CD4-positive, alpha-beta memory T cell (primary cell): Measurements from ENCODE around the gene MKRN3. TPM values are rescaled to one million over a fixed set of nuclear protein-coding genes. Genes with fewer than 3 reads are reported as not detected.

Experiments
- CTCF ChIA-PET: fragments of 350-600 bp; sonication (Branson Sonifier 250); formaldehyde crosslinking; loops from one replicate; lab custom pipeline; 2021; ENCODE audit warnings: inconsistent platforms; ENCODE audit not compliant: partially characterized antibody; lab: Charles Lee
- POLR2A ChIA-PET: fragments of 350-600 bp; sonication (Branson Sonifier 250); formaldehyde crosslinking; loops from one replicate; lab custom pipeline; 2021; ENCODE audit not compliant: partially characterized antibody; lab: Charles Lee
- DNase-seq, 5 donors: peaks; one replicate each; pipeline versions ENCODE4 v3.0.0 to v3.0.0-alpha.2; 2020 to 2022; ENCODE audit warnings: mixed read lengths in 1 of 5
- H3K27ac ChIP-seq: one replicate; pipeline ENCODE4 v1.7.0; 2013; ENCODE audit warnings: low read depth, low read length
- H3K27me3 ChIP-seq: 2 replicates; pipeline ENCODE4 v1.7.0; 2013; ENCODE audit warnings: mild to moderate bottlenecking, low read length, moderate library complexity; ENCODE audit not compliant: insufficient read depth
- H3K36me3 ChIP-seq: 2 replicates; pipeline ENCODE4 v1.7.0; 2013; ENCODE audit warnings: mild to moderate bottlenecking, low read length, moderate library complexity; ENCODE audit not compliant: insufficient read depth
- H3K4me1 ChIP-seq: 2 replicates; pipeline ENCODE4 v1.7.0; 2013; ENCODE audit warnings: mild to moderate bottlenecking, low read length, moderate library complexity; ENCODE audit not compliant: insufficient read depth
- H3K4me3 ChIP-seq, 2 donors: one replicate each; pipeline ENCODE4 v1.7.0; 2013; ENCODE audit warnings: low read length in 2 of 2, mild to moderate bottlenecking in 1 of 2
- H3K9me3 ChIP-seq, 2 donors: one replicate each; pipeline ENCODE4 v1.7.0; 2013; ENCODE audit warnings: low read length in 2 of 2, control low read depth in 1 of 2; ENCODE audit not compliant: control insufficient read depth in 1 of 2
- H3K27ac Mint-ChIP-seq, 7 donors: one replicate each; pipeline ENCODE4 v1.8.0; 2020 to 2021; ENCODE audit warnings: mixed read lengths in 7 of 7, mild to moderate bottlenecking in 6 of 7, inconsistent platforms in 3 of 7, moderate library complexity in 3 of 7
- H3K27me3 Mint-ChIP-seq, 2 donors: one replicate each; pipeline ENCODE4 v1.8.0; 2020 to 2021; ENCODE audit warnings: mixed read lengths in 2 of 2
- H3K36me3 Mint-ChIP-seq, 2 donors: one replicate each; pipeline ENCODE4 v1.8.0; 2020 to 2021; ENCODE audit warnings: mixed read lengths in 2 of 2, inconsistent platforms in 1 of 2, mild to moderate bottlenecking in 1 of 2
- H3K4me1 Mint-ChIP-seq, 4 donors: one replicate each; pipeline ENCODE4 v1.8.0; 2020 to 2021; ENCODE audit warnings: mixed read lengths in 4 of 4, mild to moderate bottlenecking in 1 of 4
- H3K4me3 Mint-ChIP-seq, 8 donors: one replicate each; pipeline ENCODE4 v1.8.0; 2020 to 2021; ENCODE audit warnings: mixed read lengths in 8 of 8, mild to moderate bottlenecking in 7 of 8, moderate library complexity in 6 of 8, inconsistent platforms in 3 of 8
- H3K9me3 Mint-ChIP-seq, 8 donors: one replicate each; pipeline ENCODE4 v1.8.0; 2020 to 2021; ENCODE audit warnings: mixed read lengths in 8 of 8, mild to moderate bottlenecking in 5 of 8, inconsistent platforms in 3 of 8, moderate library complexity in 1 of 8
- intact Hi-C: fragments of 100-400 bp; cut with micrococcal nuclease; formaldehyde crosslinking; loops from one replicate; pipeline ENCODE4 v1.15.1; 2023
- polyA plus RNA-seq, 2 donors: library from polyadenylated mRNA; unstranded; fragments of 300-500 nt; fragmentation: Illumina TruSeq; gene quantifications; one replicate each; pipeline ENCODE4 v1.2.3, GENCODE V29; 2021
- total RNA-seq, 2 experiments: library from RNA; stranded (reverse); gene quantifications; one replicate each; pipeline ENCODE4 v1.2.3, GENCODE V29; 2021

Gene MKRN3
- total and polyA plus RNA-seq, 4 experiments from 2014 or later = 0.64 to 10.9 (median 6.2) TPM

DNA sequence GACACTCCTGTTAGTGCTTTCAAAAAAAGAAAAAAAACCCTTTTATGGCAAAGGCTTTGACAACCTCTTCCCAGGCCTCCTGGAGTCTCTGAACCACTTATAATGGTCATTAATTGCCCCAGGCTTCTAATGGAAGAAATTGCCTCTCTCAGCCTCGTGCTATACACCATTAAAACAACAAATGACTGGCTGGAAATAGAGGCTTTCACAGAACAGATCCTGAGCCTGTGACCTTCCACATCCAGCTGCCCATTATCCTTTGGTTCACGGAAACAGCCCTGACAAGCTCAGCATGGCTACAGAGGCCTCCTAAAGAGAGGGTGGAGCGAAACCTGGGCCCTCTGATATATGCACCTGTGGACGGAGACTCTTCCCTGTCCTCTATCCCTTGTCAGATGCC lies 26.8 kb upstream of the MKRN3 start:
- Mint-ChIP-seq H3K4me1 (no peaks in the 10 kb centered on the region), H3K4me3 (no peak overlapping the region), H3K9me3 (peaks cover 0 to 7% (median 2%) of the 10 kb centered on the region in 8 donors), H3K27me3 (peaks cover 2% of the 10 kb centered on the region in 2 donors), H3K27ac (no peak overlapping the region), H3K36me3 (no peaks in the 10 kb centered on the region)
- H3K9me3 ChIP-seq = no peaks in the 10 kb centered on the region
- CTCF ChIA-PET = no interaction called here
- no peak overlapping the region for H3K4me3 ChIP-seq
- intact Hi-C loops = no loop called here
- H3K36me3 ChIP-seq = no peaks in the 10 kb centered on the region
- no peaks in the 10 kb centered on the region for H3K27me3 ChIP-seq
- no peaks in the 10 kb centered on the region for H3K4me1 ChIP-seq
- POLR2A ChIA-PET = no interaction called here
- no peak overlapping the region for H3K27ac ChIP-seq
- no peak for DNase-seq

DNA sequence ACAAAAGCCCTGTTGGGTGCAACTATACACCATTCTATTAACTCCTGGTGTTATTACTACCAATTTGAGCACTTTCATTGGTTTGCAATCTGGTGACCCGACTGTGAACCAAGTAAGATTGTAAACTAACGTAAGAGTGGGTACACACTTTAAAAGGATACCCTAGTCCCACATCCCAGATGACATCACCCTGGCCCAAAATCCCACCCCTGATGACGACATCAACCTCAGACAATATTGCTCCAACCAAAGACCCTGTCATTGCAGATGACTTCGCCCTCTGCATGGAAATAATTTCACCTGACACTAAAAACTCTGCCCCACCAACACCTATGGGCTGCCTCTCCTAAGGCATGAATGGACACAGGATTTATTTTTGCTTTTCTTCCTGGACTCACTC lies 25.6 kb upstream of the MKRN3 start:
- Mint-ChIP-seq H3K27me3 (peaks cover 2% of the 10 kb centered on the region in 2 donors), H3K27ac (no peak overlapping the region), H3K9me3 (peaks cover 0 to 3% (median 0%) of the 10 kb centered on the region in 8 donors), H3K4me1 (no peaks in the 10 kb centered on the region), H3K4me3 (no peak overlapping the region), H3K36me3 (no peaks in the 10 kb centered on the region)
- no peak overlapping the region for H3K4me3 ChIP-seq
- intact Hi-C loops = no loop called here
- ChIA-PET POLR2A (no interaction called here), CTCF (no interaction called here)
- H3K9me3 ChIP-seq = no peaks in the 10 kb centered on the region
- no peaks in the 10 kb centered on the region for H3K36me3 ChIP-seq
- no peaks in the 10 kb centered on the region for H3K4me1 ChIP-seq
- no peaks in the 10 kb centered on the region for H3K27me3 ChIP-seq
- H3K27ac ChIP-seq = no peak overlapping the region
- DNase-seq = no peak

DNA sequence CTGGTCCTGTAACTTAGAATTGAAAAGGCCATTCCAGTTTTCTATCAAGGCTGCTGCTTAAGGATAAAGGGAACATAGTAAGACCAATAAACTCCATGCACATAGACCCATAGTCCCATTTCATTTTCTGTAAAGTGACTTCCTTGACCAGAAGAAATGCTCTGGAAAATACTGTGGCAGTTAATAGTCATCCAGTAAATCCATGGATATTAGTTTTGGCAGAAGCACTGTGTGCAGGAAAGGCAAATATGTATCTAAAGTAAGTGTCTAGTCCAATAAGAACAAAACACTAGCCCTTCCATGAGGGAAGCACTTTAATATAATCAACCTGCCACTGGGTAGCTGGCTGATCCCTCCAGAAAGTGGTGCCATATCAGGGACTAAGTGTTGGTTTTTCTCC lies 19.3 kb upstream of the MKRN3 start:
- DNase-seq = no peak
- Mint-ChIP-seq H3K27me3 (no peaks in the 10 kb centered on the region), H3K27ac (no peak overlapping the region), H3K9me3 (peaks cover 0 to 5% (median 0%) of the 10 kb centered on the region in 8 donors), H3K4me1 (no peaks in the 10 kb centered on the region), H3K4me3 (no peak overlapping the region), H3K36me3 (no peaks in the 10 kb centered on the region)
- POLR2A ChIA-PET = no interaction called here
- H3K27ac ChIP-seq = no peak overlapping the region
- no peaks in the 10 kb centered on the region for H3K36me3 ChIP-seq
- intact Hi-C loops = no loop called here
- H3K4me3 ChIP-seq = no peak overlapping the region
- no peaks in the 10 kb centered on the region for H3K9me3 ChIP-seq
- no peaks in the 10 kb centered on the region for H3K27me3 ChIP-seq
- CTCF ChIA-PET = no interaction called here
- no peaks in the 10 kb centered on the region for H3K4me1 ChIP-seq

DNA sequence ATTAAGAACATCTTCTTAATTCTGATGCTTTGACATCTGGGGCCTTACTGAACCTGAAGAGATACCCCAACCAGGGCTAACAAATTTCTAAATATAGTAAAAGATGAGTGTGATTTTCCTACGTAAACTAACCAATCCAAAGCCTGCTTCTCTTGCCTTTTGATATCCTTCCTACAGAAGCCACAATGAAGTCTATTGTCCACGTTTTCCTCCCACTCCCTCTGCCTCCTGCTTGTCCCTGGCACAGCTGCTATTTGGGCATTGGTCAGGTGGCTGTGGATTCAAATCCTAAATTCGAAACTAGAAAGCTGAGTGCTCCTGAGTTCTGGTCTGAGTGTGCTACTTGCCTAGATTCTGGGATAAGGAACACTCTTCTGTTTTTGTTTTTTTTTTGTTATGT lies 17.4 kb upstream of the MKRN3 start:
- Histone ChIP-seq H3K4me1 (no peaks in the 10 kb centered on the region), H3K27me3 (no peaks in the 10 kb centered on the region), H3K9me3 (no peaks in the 10 kb centered on the region), H3K36me3 (no peaks in the 10 kb centered on the region), H3K4me3 (no peak overlapping the region), H3K27ac (no peak overlapping the region)
- intact Hi-C loops = no loop called here
- H3K27ac Mint-ChIP-seq = no peak overlapping the region
- ChIA-PET POLR2A (no interaction called here), CTCF (no interaction called here)
- H3K9me3 Mint-ChIP-seq = peaks cover 0 to 2% (median 0%) of the 10 kb centered on the region in 8 donors
- no peak for DNase-seq
- H3K4me3 Mint-ChIP-seq = no peak overlapping the region
- no peaks in the 10 kb centered on the region for H3K4me1 Mint-ChIP-seq
- no peaks in the 10 kb centered on the region for H3K36me3 Mint-ChIP-seq
- peaks cover 0 to 2% of the 10 kb centered on the region in 2 donors for H3K27me3 Mint-ChIP-seq

DNA sequence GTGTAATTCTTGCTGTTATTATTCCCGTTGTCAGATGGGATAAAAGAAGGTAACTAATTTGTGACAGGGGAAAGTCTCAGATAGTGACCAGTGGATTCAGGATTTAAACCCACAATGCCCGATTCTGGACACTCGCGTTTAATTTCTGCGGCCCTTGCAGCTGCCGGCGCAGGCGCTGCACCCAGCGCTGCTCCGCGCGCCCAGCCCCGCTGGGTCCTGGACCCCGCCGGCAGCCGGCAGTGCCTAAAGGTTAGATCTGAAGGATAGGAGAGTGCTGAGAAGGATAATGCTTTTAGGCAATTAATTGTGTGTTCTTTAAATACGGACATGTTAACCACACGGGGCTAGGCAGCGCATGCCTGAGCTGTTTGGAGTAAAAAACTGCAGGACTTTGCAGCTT lies 3.6 kb upstream of the MKRN3 start:
- no peak overlapping the region for H3K4me3 Mint-ChIP-seq
- H3K4me1 ChIP-seq = no peaks in the 10 kb centered on the region
- no peak overlapping the region for H3K4me3 ChIP-seq
- H3K36me3 Mint-ChIP-seq = peaks cover 0 to 5% of the 10 kb centered on the region in 2 donors
- H3K4me1 Mint-ChIP-seq = peaks cover 0 to 8% (median 0%) of the 10 kb centered on the region in 4 donors
- no peaks in the 10 kb centered on the region for H3K36me3 ChIP-seq
- H3K9me3 ChIP-seq = no peaks in the 10 kb centered on the region
- H3K27me3 Mint-ChIP-seq = peaks cover 1 to 9% of the 10 kb centered on the region in 2 donors
- CTCF ChIA-PET = no interaction called here
- no peak for DNase-seq
- H3K27me3 ChIP-seq = no peaks in the 10 kb centered on the region
- H3K27ac ChIP-seq = no peak overlapping the region
- POLR2A ChIA-PET = no interaction called here
- intact Hi-C loops = no loop called here
- no peak overlapping the region for H3K27ac Mint-ChIP-seq
- peaks cover 0 to 4% (median under 1%) of the 10 kb centered on the region in 8 donors for H3K9me3 Mint-ChIP-seq

DNA sequence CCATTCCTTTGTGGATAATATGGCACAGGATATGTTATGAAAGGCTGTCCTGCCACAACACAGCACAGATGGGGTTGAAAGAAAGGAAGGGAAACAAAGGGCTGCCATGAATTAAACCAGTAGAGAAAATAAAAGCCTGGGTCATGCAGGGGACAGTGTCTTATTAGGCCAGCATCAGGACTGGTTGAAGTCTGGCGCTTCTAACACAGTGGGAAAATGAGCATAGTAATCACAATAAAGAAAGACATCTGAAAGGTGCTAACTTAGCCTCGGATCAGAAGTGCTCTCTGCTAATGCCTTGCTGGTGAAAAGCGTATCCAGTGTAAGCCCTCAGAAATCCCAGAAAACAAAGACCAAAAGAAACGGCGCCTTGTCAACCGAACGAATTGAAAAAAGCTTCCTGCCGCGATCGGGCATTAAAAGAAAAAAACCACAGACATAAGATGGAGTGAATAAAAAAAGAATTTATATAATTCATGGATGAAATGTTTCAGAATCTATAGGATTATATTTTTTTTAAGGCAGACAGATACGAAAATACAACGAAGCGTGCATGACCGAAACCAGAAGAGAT lies 566 bp upstream of the MKRN3 start:
- H3K27me3 ChIP-seq = no peaks in the 10 kb centered on the region
- peak overlapping the region; percentile 54 to 94 (median 79) for H3K4me3 Mint-ChIP-seq
- DNase-seq = no peak
- H3K27me3 Mint-ChIP-seq = peaks cover 1 to 8% of the 10 kb centered on the region in 2 donors
- peaks cover 0 to 4% (median 0%) of the 10 kb centered on the region in 8 donors for H3K9me3 Mint-ChIP-seq
- peaks cover 0 to 14% (median 0%) of the 10 kb centered on the region in 4 donors for H3K4me1 Mint-ChIP-seq
- CTCF ChIA-PET = no interaction called here
- POLR2A ChIA-PET = no interaction called here
- intact Hi-C loops = no loop called here
- no peaks in the 10 kb centered on the region for H3K36me3 ChIP-seq
- no peaks in the 10 kb centered on the region for H3K9me3 ChIP-seq
- H3K4me1 ChIP-seq = no peaks in the 10 kb centered on the region
- H3K27ac Mint-ChIP-seq = peak overlapping the region in 1 of 7 donors; percentile 94
- no peak overlapping the region for H3K4me3 ChIP-seq
- H3K27ac ChIP-seq = peak overlapping the region; percentile 60
- peaks cover 0 to 5% of the 10 kb centered on the region in 2 donors for H3K36me3 Mint-ChIP-seq

DNA sequence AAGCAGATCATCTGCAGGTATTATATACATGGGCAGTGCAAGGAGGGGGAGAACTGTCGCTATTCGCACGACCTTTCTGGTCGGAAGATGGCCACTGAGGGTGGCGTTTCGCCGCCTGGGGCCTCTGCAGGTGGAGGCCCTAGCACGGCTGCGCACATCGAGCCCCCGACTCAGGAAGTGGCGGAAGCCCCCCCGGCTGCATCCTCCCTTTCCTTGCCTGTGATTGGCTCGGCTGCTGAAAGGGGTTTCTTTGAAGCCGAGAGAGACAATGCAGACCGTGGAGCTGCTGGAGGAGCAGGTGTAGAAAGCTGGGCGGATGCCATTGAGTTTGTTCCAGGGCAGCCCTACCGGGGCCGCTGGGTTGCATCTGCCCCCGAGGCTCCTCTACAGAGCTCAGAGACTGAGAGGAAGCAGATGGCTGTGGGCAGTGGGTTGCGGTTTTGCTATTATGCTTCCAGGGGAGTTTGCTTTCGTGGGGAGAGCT lies 639 bp downstream of the MKRN3 start:
- H3K4me3 Mint-ChIP-seq = peak overlapping the region; percentile 46 to 94 (median 66)
- peaks cover 0 to 14% (median 0%) of the 10 kb centered on the region in 4 donors for H3K4me1 Mint-ChIP-seq
- Histone ChIP-seq H3K36me3 (no peaks in the 10 kb centered on the region), H3K9me3 (no peaks in the 10 kb centered on the region), H3K27me3 (no peaks in the 10 kb centered on the region), H3K4me3 (peak overlapping the region; percentile 24 to 45), H3K4me1 (no peaks in the 10 kb centered on the region), H3K27ac (peak overlapping the region; percentile 60)
- ChIA-PET POLR2A (interaction anchor here (1.0 kb wide), 1 partner anchor 527 kb away, joined by 5 read pairs; the partner anchor contains the start of gene TUBGCP5), CTCF (no interaction called here)
- H3K36me3 Mint-ChIP-seq = peaks cover 0 to 5% of the 10 kb centered on the region in 2 donors
- intact Hi-C loops = no loop called here
- H3K27ac Mint-ChIP-seq = peak overlapping the region in 4 of 7 donors; percentile 19 to 94 (median 26)
- peak; percentile 17 to 78 (median 43) for DNase-seq
- peaks cover 0 to 4% (median 0%) of the 10 kb centered on the region in 8 donors for H3K9me3 Mint-ChIP-seq
- H3K27me3 Mint-ChIP-seq = peaks cover 0 to 6% of the 10 kb centered on the region in 2 donors
